GM18507 (cell line): ENCODE measurements around the gene ADAMTS14.

Experiments
- DNase-seq: peaks from one replicate; pipeline ENCODE4 v3.0.0; 2011; ENCODE audit warnings: low read depth; ENCODE audit not compliant: insufficient read length; ENCODE audit errors: extremely low spot score
- FAIRE-seq: peaks from 2 replicates; lab custom pipeline; 2011; peaks lifted over from hg19 to GRCh38; lab: Jason Lieb, UNC

ADAMTS14 gene

DNA sequence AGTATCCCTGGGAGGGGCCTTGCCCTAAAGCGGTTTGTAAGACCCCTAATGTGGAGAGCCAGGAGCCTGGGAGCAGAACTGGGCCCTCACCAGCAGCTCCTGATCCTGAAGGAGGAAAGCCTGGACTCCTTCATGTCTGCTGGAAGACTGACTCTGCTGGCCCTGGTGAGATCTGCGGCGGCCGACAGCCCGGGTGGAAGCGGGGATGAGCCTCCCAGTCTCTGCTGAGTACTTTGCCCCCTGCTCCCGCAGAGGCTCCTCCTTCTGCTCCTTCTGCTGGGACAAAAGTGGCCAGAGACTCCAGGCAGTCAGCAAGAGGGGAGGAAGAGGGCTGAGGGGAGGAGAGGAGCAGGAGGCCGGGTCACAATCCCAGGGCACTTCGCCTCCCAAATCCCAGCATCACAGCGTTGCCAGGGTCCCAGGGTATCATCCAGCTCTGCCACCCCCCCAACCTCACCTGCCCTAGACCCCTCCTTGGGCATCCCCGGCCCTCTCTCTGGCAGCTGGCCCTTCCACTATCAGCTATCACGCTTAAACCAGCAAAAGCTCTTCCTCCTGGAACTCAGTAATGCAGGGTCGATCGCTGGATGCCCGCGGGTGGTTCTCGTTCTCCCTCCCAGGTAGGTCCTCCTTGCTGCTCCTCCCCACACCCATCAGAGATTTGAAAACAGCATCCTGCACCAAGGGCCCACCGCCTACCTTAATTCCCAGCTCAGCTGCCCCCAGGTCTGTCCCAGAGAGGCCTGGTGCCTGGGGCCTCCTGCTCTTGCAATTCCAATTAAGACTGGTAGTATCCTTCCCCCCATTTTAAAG lies 105.0 kb downstream of the ADAMTS14 start:
- FAIRE-seq (no peak), DNase-seq (no peak)

DNA sequence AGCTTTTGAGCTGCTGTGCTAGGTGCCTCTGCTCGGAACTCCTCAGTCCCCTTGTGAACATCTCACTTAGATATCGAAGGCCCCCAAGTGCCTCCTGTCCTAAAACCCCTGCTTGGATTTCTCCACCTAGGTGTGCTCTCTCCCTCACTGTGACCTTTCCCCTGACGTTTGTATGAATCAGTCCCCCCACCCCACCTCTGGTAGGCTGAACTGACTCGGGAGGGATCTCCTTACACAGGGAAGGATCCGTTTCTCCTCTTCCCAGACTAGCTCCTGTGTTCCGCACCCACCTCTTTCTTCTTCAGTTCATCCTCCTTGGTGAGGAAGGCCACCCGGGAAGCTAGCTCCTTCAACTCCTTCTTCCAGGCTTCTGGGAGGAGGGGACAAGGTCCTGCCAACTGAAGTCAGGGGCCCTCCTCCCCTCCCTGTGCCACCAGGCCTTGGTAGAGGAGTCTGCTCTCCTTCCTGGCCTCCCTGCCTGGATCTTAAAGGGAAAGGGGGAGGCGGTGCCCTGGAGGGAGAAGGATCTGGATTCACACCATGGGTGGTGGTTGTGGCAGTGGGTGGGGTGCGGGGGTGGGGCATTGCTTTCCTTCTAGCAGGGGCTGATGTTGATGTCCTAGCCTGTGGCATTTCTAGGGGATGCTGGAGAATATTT lies 106.1 kb downstream of the ADAMTS14 start:
- no peak for FAIRE-seq
- no peak for DNase-seq

DNA sequence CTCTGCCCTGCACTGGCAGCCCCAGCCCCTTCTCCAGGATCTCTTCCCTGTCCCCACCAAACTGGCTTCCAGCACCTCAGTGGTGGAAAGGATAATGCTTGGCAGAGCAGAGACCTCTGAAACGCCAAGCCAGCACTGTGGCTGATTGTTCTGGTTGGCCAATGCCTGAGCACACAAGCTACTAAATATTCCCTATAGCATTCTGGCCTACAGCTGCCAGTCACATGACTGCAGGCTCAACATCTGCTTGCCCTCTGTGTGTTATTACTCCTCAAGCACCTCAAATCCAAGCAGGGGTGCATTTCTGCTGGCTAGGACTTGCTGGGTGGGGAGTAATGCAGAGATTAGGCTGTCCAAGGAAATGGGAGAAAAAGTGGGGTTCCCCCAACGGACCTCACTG lies 106.8 kb downstream of the ADAMTS14 start:
- DNase-seq (no peak), FAIRE-seq (no peak)

DNA sequence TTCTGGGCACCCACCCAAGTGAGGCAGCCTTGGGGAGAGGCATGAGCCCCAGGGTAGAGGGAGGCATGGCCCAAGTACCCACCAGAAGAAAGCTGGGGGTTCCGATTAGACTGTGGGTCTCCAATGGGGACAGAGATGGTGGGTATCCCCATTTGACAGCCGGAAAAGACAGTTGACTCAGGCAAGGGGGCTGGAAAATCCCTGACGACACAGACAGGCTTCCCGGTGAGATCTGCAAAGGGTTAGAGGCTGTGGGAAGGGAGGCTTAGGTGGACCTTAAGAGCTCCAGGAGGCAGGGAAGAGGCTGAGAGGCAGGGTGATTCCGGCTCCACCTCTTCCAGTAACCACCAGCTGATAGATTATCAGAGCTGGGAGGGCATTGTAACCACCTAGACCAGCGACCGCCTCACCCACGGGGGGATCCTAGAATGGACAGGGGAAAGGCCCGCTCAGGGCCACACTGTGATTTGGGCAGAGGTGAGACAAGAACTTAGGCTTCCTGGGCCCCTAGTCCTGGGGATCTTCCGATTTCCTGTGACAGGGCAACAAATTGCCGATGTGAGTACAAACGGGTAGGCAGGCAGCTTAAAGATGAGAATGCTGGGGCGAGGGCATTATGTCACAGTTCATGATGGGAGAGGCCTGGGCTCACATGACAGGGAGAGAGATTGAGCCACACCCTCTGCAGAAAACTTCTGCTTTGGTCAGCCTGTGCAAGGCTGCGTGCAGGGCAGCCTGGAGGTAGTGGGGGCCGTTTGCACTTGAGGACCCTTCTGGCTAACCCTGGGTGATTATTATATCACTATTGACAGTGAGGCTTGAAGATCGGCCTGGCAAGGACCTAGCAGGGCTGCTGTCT lies 107.4 kb downstream of the ADAMTS14 start:
- FAIRE-seq, result no peak
- DNase-seq, result no peak

DNA sequence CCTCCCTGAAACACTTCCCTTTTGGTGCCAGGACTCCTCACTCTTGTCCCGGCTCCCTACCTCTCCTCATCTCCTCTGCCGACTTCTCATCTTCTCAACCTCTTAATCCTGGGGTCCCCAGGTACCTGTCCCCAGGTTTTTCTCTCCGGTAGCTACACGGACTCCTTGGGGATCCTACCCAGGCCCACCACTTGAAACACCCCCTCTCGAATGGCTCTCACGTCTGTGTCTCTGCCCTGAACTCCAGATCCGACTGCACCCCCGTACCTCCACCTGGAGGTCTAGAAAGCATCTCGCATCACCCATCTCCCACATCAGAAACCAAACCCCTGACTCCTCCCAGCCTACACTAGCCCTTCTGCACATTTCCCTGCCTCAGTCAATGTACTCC lies 108.1 kb downstream of the ADAMTS14 start:
- DNase-seq (no peak), FAIRE-seq (no peak)

GRCh38 chr10:70780772-70781171 lies 108.5 kb downstream of the ADAMTS14 start:
- no peak for FAIRE-seq

GRCh38 chr10:70781461-70782051 lies 109.2 kb downstream of the ADAMTS14 start:
- DNase-seq (no peak), FAIRE-seq (no peak)

More at GRCh38 chr10:70780772-70781171, 108.5 kb downstream of the ADAMTS14 start:
- DNase-seq, result no peak

DNA sequence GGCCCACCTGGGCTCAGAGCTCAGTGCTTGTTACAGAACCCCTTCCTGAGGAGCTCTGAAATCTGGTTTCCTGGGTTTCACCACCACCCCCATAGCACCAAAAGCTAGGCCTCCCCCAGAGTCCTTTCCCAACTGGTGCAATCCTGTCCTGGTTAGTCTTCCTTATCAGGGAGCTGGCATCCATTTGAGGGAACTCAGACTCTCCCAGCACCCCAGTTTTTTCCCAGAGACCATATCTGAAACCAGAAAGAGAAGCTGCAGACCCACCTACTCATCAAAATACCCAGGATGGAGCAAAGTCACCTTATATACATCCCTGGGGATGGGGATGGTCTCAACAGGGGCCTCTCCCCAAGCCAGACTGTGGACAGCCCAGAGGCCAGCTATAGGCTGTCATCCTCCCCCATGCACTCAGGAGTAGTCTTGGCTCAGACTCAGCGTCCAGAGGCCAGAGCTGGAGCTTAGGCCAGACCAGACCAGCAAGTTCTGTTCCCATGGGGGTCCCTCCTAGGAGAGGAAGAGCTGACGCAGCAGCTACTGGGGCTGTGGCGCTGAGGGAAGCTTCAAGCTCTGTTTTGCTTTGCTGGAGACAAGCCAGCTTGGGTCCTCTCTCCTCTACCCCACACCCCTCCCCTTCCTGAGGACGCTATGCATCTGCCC lies 109.9 kb downstream of the ADAMTS14 start:
- FAIRE-seq (no peak), DNase-seq (no peak)

DNA sequence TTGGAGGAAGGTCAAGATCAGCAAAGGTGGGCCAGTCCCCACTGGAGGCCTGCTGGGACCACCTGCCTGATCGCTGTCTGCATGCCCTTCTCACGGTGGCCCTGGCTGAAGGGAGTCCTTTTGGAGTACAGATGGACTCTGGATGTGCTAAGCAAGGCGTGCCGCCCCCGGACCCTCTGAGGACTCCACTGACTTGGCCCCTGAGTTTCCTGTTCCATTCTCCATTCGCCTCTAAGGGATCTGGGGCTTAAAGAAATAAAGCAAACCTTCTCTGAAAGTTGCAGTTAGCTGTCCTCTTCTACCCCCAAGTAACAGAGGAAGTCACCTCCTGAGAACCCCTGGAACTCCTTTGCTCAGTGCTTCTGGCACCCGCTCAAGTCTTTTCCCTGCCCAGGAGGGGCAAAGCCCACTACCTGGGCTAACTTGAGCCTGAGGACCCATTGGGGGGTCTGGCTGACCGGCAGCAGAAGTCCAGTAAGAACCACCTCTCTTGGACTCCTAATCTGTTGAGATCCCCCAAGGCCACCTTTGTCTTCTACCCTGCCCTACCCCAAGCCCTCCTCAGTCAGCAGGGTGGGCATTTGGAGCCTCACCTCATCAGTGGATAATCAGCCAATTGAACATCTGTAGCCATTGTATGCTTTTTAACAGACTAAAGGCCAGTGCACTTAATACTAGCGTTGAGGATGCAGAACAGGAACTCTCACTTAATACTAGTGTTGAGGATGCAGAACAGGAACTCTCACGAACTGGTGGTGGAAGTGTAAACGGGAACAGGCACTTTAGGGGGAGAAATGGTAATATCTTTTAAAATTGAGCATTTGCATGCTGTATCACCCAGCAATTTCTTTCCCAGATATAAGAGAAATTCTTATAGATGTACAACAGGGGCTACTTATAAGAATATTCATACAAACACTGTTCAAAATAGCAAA lies 110.7 kb downstream of the ADAMTS14 start:
- no peak for DNase-seq
- no peak for FAIRE-seq

DNA sequence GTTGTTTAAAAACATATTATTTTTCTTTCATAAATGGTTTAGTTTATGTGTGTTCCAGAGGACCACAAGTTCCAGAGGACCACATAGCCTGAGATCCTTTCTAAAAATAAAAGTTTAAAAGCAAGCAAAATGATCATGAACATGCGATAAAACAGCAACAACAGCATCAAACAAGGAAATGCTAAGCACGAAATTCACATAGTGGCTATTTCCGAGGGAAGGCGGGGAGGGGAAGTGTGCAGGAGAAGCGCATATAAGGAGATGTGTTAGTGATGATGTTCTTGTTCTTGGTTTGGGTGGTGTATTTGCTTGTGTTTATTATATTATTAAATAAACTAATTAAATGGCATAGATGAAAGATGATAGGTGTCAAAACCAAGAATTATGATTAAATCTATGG lies 111.7 kb downstream of the ADAMTS14 start:
- FAIRE-seq, result no peak
- no peak for DNase-seq

- FAIRE-seq, result no peak
- DNase-seq, result no peak
Observed at GRCh38 chr10:70784471-70784870, 112.2 kb downstream of the ADAMTS14 start.

GRCh38 chr10:70785190-70785589 lies 112.9 kb downstream of the ADAMTS14 start, which contains the start of gene TBATA:
TBATA (minus strand) TSS chr10:70785377; CDS start chr10:70783379, 1,998 bp downstream.
- FAIRE-seq (no peak), DNase-seq (no peak)

GRCh38 chr10:70786799-70787415 lies 114.6 kb downstream of the ADAMTS14 start:
- DNase-seq, result no peak
- FAIRE-seq, result no peak

GRCh38 chr10:70791386-70792039 lies 119.2 kb downstream of the ADAMTS14 start:
- FAIRE-seq (no peak), DNase-seq (no peak)

- no peak for DNase-seq
- no peak for FAIRE-seq
Observed at GRCh38 chr10:70795613-70796012, 123.3 kb downstream of the ADAMTS14 start.

- FAIRE-seq (no peak), DNase-seq (no peak)
Observed at GRCh38 chr10:70797840-70798239, 125.5 kb downstream of the ADAMTS14 start.

DNA sequence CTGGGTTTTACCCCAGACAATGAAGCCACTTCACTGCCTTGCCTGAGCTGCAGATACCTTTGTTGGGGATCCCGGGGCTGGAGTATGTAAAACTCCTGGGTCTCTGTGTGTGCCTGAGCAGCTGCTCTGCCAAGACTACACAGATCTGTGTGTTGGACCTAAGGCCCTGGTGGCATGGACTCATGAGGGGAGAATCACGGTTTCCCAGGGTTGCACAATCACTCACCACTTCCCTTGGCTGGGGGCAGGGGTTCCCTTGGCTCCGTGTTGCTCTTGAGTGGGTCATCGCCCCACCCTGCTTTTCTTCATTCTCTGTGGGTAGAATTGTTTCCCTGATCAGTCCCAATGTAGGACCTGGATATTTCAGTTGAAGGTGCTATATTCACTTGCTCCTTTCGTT lies 126.8 kb downstream of the ADAMTS14 start:
- FAIRE-seq (no peak), DNase-seq (no peak)
